OCI-LY1 (cell line): Measurements from ENCODE around the gene CALML5.

Experiments used
- H2AFZ ChIP-seq: fragments of 200-600 bp; sonication (generic), shearing (Covaris generic); 2 replicates; pipeline ENCODE4 v1.6.0; 2014; ENCODE audit warnings: antibody characterized with exemption, mild to moderate bottlenecking, low read length
- H3F3A ChIP-seq: fragments of 200-600 bp; sonication (generic), shearing (Covaris generic); 2 replicates; pipeline ENCODE4 v1.6.0; 2014; ENCODE audit warnings: mild to moderate bottlenecking, antibody characterized with exemption, low read length, moderate library complexity; ENCODE audit not compliant: insufficient read depth
- H3K27ac ChIP-seq: fragments of 200-600 bp; sonication (generic); 2 replicates; pipeline ENCODE4 v1.5.1; 2014; ENCODE audit warnings: low read length, mixed run types, mild to moderate bottlenecking, low read depth; ENCODE audit not compliant: poor library complexity, severe bottlenecking
- H3K27me3 ChIP-seq: fragments of 200-600 bp; sonication (generic); 2 replicates; pipeline ENCODE4 v1.6.0; 2014; ENCODE audit warnings: antibody characterized with exemption, mild to moderate bottlenecking, low read length, moderate library complexity; ENCODE audit not compliant: insufficient read depth
- H3K36me3 ChIP-seq: fragments of 200-600 bp; sonication (generic); 2 replicates; pipeline ENCODE4 v1.6.1; 2014; ENCODE audit warnings: mild to moderate bottlenecking, antibody characterized with exemption, low read length, moderate library complexity, mixed read lengths; ENCODE audit not compliant: insufficient read depth
- H3K4me1 ChIP-seq: fragments of 200-600 bp; sonication (generic); 2 replicates; pipeline ENCODE4 v1.5.1; 2014; ENCODE audit warnings: mild to moderate bottlenecking, low read length, moderate library complexity; ENCODE audit not compliant: insufficient read depth, severe bottlenecking
- H3K4me2 ChIP-seq: fragments of 200-600 bp; sonication (generic), shearing (Covaris generic); 2 replicates; pipeline ENCODE4 v1.6.1; 2014; ENCODE audit warnings: low read length
- H3K4me3 ChIP-seq: fragments of 200-600 bp; sonication (generic); 2 replicates; pipeline ENCODE4 v1.5.1; 2014; ENCODE audit warnings: low read length, low read depth, mild to moderate bottlenecking, mixed read lengths; ENCODE audit not compliant: poor library complexity, severe bottlenecking
- H3K79me2 ChIP-seq: fragments of 200-600 bp; shearing (Covaris generic); 2 replicates; pipeline ENCODE4 v1.6.1; 2016; ENCODE audit warnings: mixed run types, low read length, mixed read lengths; ENCODE audit not compliant: insufficient read depth
- H3K9ac ChIP-seq: fragments of 200-600 bp; sonication (generic), shearing (Covaris generic); 2 replicates; pipeline ENCODE4 v1.6.1; 2014; ENCODE audit warnings: mild to moderate bottlenecking, low read length, mixed read lengths
- H3K9me2 ChIP-seq: fragments of 200-600 bp; sonication (generic), shearing (Covaris generic); 2 replicates; pipeline ENCODE4 v1.6.1; 2014; ENCODE audit warnings: low read depth, mild to moderate bottlenecking, low read length, mixed read lengths
- H3K9me3 ChIP-seq: fragments of 200-600 bp; shearing (Covaris generic); 2 replicates; pipeline ENCODE4 v1.6.1; 2014; ENCODE audit warnings: low read length, mixed read lengths
- H4K20me1 ChIP-seq: fragments of 200-600 bp; sonication (generic), shearing (Covaris generic); 2 replicates; pipeline ENCODE4 v1.6.0; 2016; ENCODE audit warnings: mild to moderate bottlenecking, low read length; ENCODE audit not compliant: insufficient read depth
- EZH2 ChIP-seq: fragments of 200-600 bp; sonication (generic), shearing (Covaris generic); IDR thresholded peaks from 2 replicates; pipeline ENCODE4 v1.8.0; 2017; ENCODE audit warnings: borderline replicate concordance, mixed run types, mild to moderate bottlenecking, antibody characterized with exemption, low read length, moderate library complexity, mixed read lengths
- TF ChIP-seq, protein P1 (sequence below): fragments of 200-600 bp; sonication (generic), shearing (Covaris generic); IDR thresholded peaks from 2 replicates; pipeline ENCODE4 v1.5.1; 2017; ENCODE audit warnings: mild to moderate bottlenecking, antibody characterized with exemption, low read length, moderate library complexity, mixed read lengths

The CALML5 gene

DNA sequence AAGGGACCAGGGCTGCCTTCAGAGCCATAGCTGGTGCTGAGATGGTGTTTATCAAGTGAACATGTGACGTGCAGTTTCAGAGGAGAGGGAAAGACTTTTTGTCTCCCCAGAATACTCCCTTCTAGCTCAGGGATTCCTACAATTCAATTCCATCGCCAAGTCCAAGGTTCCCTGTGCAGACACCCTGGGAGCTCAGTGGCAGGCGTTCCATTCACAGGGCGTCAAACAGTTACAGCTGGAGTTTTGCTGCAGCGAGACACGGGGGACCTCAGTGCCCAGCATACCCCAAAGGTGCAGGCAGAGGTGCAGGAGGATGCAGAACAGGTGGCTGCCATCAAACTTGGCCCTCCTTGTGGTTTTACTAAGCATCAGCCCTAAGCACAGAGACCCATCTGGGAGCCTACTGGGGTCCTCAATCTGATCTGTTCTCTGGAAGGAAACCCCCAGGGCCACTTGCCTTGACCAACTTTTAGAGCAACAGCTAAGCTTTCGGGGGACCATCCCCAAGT lies 846 bp upstream of the CALML5 start:
- Histone ChIP-seq H3K79me2 (no peaks in the 10 kb centered on the region), H3K27me3 (peaks cover 5% of the 10 kb centered on the region; the same call in 1 of the 2 replicates), H3K4me3 (no peak overlapping the region), H3K9me2 (no peaks in the 10 kb centered on the region), H4K20me1 (no peaks in the 10 kb centered on the region), H3K9ac (no peak overlapping the region), H3F3A (no peaks in the 10 kb centered on the region), H3K4me1 (no peaks in the 10 kb centered on the region), H3K27ac (no peak overlapping the region), H3K36me3 (no peaks in the 10 kb centered on the region), H3K9me3 (no peaks in the 10 kb centered on the region), H3K4me2 (no peak overlapping the region), H2AFZ (no peak overlapping the region)
- TF ChIP-seq EZH2 = no peak
- TF ChIP-seq, protein P1, sequence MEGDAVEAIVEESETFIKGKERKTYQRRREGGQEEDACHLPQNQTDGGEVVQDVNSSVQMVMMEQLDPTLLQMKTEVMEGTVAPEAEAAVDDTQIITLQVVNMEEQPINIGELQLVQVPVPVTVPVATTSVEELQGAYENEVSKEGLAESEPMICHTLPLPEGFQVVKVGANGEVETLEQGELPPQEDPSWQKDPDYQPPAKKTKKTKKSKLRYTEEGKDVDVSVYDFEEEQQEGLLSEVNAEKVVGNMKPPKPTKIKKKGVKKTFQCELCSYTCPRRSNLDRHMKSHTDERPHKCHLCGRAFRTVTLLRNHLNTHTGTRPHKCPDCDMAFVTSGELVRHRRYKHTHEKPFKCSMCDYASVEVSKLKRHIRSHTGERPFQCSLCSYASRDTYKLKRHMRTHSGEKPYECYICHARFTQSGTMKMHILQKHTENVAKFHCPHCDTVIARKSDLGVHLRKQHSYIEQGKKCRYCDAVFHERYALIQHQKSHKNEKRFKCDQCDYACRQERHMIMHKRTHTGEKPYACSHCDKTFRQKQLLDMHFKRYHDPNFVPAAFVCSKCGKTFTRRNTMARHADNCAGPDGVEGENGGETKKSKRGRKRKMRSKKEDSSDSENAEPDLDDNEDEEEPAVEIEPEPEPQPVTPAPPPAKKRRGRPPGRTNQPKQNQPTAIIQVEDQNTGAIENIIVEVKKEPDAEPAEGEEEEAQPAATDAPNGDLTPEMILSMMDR = no peak

DNA sequence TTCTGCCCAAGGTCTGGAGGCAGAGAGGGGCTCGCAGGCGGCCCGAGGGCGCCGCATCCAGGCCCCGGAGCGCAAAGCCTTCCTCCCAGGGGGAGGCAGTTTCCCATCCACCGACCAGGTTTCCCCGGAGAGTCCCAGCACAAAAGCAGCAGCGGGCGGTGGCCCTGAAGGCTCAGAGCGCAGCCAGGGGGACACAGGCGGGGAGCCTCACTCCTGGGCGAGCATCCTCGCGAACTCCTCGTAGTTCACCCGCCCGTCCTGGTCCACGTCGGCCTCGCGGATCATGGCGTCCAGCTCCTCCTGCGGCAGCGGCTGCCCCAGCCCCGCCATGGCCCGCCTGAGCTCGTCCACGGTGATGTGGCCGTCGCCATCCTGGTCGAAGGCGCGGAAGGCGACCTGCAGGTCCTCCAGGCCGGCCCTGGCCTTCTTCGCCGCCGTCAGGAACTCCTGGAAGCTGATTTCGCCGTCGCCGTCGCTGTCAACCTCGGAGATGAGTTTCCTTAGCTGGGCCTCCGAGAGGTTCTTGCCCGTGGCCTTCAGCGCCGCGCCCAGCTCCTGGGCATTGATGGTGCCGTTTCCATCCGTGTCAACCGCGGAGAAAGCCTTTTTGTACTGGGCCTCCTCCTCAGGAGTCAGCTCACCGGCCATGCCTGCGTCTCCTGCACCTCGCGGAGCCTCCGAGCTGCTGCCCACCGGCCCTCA lies 428 bp downstream of the CALML5 start:
- no peak overlapping the region for H3K27ac ChIP-seq
- no peaks in the 10 kb centered on the region for H3K4me1 ChIP-seq
- TF ChIP-seq, protein P1 = no peak
- no peak for TF ChIP-seq EZH2
- H3K36me3 ChIP-seq = no peaks in the 10 kb centered on the region
- no peak overlapping the region for H3K4me3 ChIP-seq
- no peak overlapping the region for H3K9ac ChIP-seq
- peaks cover 5% of the 10 kb centered on the region; the same call in 1 of the 2 replicates for H3K27me3 ChIP-seq
- H3K9me2 ChIP-seq = no peaks in the 10 kb centered on the region
- H3K9me3 ChIP-seq = no peaks in the 10 kb centered on the region
- no peak overlapping the region for H3K4me2 ChIP-seq
- H3F3A ChIP-seq = no peaks in the 10 kb centered on the region
- H2AFZ ChIP-seq = no peak overlapping the region
- no peaks in the 10 kb centered on the region for H3K79me2 ChIP-seq
- no peaks in the 10 kb centered on the region for H4K20me1 ChIP-seq

DNA sequence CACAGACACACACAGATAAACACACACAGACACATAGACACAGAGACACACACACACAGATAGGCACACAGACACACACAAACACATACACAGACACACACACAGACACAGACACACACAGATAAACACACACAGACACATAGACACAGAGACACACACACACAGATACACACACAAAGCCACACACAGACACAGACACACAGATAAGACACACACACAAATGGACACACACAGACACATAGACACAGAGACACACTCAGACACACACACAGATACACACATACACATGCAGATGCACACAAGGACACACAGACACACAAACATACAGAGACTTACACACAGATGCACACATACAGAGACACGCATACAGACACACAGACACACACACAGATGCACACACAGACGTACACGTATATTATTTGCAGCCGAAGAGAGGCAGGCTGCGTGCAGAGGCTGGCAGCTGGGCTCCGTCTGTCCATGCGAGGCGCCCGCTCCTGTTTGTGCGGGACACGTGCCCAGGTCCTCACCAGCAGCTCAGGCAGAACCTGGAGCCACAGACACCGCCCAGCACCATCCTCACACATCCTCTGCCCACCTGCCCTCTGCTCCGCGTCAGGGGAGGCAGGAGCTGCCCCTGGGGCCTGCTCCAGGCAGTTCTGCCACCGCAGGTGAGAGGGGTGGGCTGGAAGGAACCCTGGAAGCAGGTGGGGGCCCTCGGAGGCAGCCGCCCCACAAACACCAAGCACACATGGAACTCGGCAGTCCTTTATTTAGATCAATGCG lies 1.2 kb downstream of the CALML5 start:
- Histone ChIP-seq H3K79me2 (no peaks in the 10 kb centered on the region), H3K9me3 (no peaks in the 10 kb centered on the region), H3K36me3 (no peaks in the 10 kb centered on the region), H3K27me3 (peaks cover 5% of the 10 kb centered on the region; the same call in 1 of the 2 replicates), H3K4me2 (no peak overlapping the region), H3K9me2 (no peaks in the 10 kb centered on the region), H2AFZ (no peak overlapping the region), H3K4me1 (no peaks in the 10 kb centered on the region), H3F3A (no peaks in the 10 kb centered on the region), H4K20me1 (no peaks in the 10 kb centered on the region), H3K9ac (no peak overlapping the region), H3K27ac (no peak overlapping the region), H3K4me3 (no peak overlapping the region)
- no peak for TF ChIP-seq EZH2
- TF ChIP-seq, protein P1 = no peak
